Measurements from ENCODE around the gene NGEF.

NGEF gene

GRCh38 chr2:233012301-233012971 is 620 bp downstream of the NGEF start:
- H3F3A ChIP-seq (ENCODE audit: insufficient read depth, low read length): no peaks in the 10 kb centered on the region
- H3K4me3 ChIP-seq (ENCODE audit: low read depth, low read length, poor library complexity, severe bottlenecking): no peak overlapping the region
- no peak overlapping the region for H2AFZ ChIP-seq (ENCODE audit: low read length)
- no peak overlapping the region for H3K27ac ChIP-seq (ENCODE audit: low read depth, low read length, poor library complexity, severe bottlenecking)
- no peaks in the 10 kb centered on the region for H3K36me3 ChIP-seq (ENCODE audit: insufficient read depth, low read length)
- H3K9me3 ChIP-seq (ENCODE audit: low read length): no peaks in the 10 kb centered on the region
- TF ChIP-seq CTCF (IDR thresholded peaks at IDR 0.05; ENCODE audit: low read length) (no peak), EZH2 (IDR thresholded peaks at IDR 0.05; ENCODE audit: borderline replicate concordance, low read length) (no peak)
- H3K4me2 ChIP-seq (ENCODE audit: low read length): no peak overlapping the region
- no peaks in the 10 kb centered on the region for H3K79me2 ChIP-seq (ENCODE audit: insufficient read depth, low read length)
- H3K4me1 ChIP-seq (ENCODE audit: insufficient read depth, low read length, severe bottlenecking): no peaks in the 10 kb centered on the region
- no peak overlapping the region for H3K9ac ChIP-seq (ENCODE audit: low read length)
- H4K20me1 ChIP-seq (ENCODE audit: insufficient read depth, low read length): no peaks in the 10 kb centered on the region
- H3K27me3 ChIP-seq (ENCODE audit: insufficient read depth, low read length): no peaks in the 10 kb centered on the region
- no peaks in the 10 kb centered on the region for H3K9me2 ChIP-seq (ENCODE audit: low read depth, low read length)

DNA sequence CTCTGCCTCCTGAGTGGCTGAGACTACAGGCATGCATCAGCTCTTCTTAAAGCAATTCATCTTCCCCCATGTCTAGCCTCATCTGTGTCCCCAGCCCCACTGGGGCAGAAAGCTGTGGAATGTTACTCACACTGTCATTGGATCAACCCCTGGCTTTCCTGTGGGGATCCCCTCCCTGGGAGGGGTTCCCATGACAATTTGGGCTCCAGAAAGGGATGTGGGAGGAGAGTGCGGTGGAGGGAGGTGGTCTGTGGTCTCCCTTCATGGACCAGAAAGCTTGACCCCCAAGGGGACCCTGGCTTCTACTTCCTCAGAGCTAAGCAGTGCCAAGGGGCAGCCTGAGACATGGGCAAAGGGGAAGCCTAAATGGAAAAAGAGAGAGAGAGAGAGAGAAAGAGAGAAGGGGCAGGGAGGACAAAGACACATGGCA is 1.3 kb downstream of the NGEF start:
- H3K4me2 ChIP-seq (ENCODE audit: low read length): no peak overlapping the region
- H3K27ac ChIP-seq (ENCODE audit: low read depth, low read length, poor library complexity, severe bottlenecking): no peak overlapping the region
- H3K79me2 ChIP-seq (ENCODE audit: insufficient read depth, low read length): no peaks in the 10 kb centered on the region
- no peaks in the 10 kb centered on the region for H3K27me3 ChIP-seq (ENCODE audit: insufficient read depth, low read length)
- no peak for TF ChIP-seq EZH2 (IDR thresholded peaks at IDR 0.05; ENCODE audit: borderline replicate concordance, low read length)
- TF ChIP-seq CTCF (IDR thresholded peaks at IDR 0.05; ENCODE audit: low read length): no peak
- no peaks in the 10 kb centered on the region for H3K9me3 ChIP-seq (ENCODE audit: low read length)
- no peaks in the 10 kb centered on the region for H3K9me2 ChIP-seq (ENCODE audit: low read depth, low read length)
- no peaks in the 10 kb centered on the region for H3F3A ChIP-seq (ENCODE audit: insufficient read depth, low read length)
- no peaks in the 10 kb centered on the region for H4K20me1 ChIP-seq (ENCODE audit: insufficient read depth, low read length)
- H3K9ac ChIP-seq (ENCODE audit: low read length): no peak overlapping the region
- no peaks in the 10 kb centered on the region for H3K36me3 ChIP-seq (ENCODE audit: insufficient read depth, low read length)
- H3K4me1 ChIP-seq (ENCODE audit: insufficient read depth, low read length, severe bottlenecking): no peaks in the 10 kb centered on the region
- no peak overlapping the region for H2AFZ ChIP-seq (ENCODE audit: low read length)
- H3K4me3 ChIP-seq (ENCODE audit: low read depth, low read length, poor library complexity, severe bottlenecking): no peak overlapping the region

- Histone ChIP-seq H2AFZ (ENCODE audit: low read length) (no peak overlapping the region), H3K4me3 (ENCODE audit: low read depth, low read length, poor library complexity, severe bottlenecking) (no peak overlapping the region), H3K27me3 (ENCODE audit: insufficient read depth, low read length) (no peaks in the 10 kb centered on the region), H3K4me2 (ENCODE audit: low read length) (no peak overlapping the region), H3F3A (ENCODE audit: insufficient read depth, low read length) (no peaks in the 10 kb centered on the region), H4K20me1 (ENCODE audit: insufficient read depth, low read length) (no peaks in the 10 kb centered on the region), H3K9me2 (ENCODE audit: low read depth, low read length) (no peaks in the 10 kb centered on the region), H3K4me1 (ENCODE audit: insufficient read depth, low read length, severe bottlenecking) (no peaks in the 10 kb centered on the region), H3K27ac (ENCODE audit: low read depth, low read length, poor library complexity, severe bottlenecking) (no peak overlapping the region), H3K9me3 (ENCODE audit: low read length) (no peaks in the 10 kb centered on the region), H3K9ac (ENCODE audit: low read length) (no peak overlapping the region), H3K79me2 (ENCODE audit: insufficient read depth, low read length) (no peaks in the 10 kb centered on the region), H3K36me3 (ENCODE audit: insufficient read depth, low read length) (no peaks in the 10 kb centered on the region)
- TF ChIP-seq CTCF (IDR thresholded peaks at IDR 0.05; ENCODE audit: low read length) (no peak), EZH2 (IDR thresholded peaks at IDR 0.05; ENCODE audit: borderline replicate concordance, low read length) (no peak)
These were observed 1.8 kb downstream of the NGEF start for GRCh38 chr2:233011268-233011650.

Measured in OCI-LY1 (cell line).